Nephron progenitor cell (in vitro differentiated cells): ENCODE measurements around the gene TRIM48.
"Not testable (repeated sequence)": the region's sequence is repeated elsewhere in the genome, so short reads cannot be mapped to it uniquely, and the experiment has no call there.

Source experiments
- DNase-seq: peaks from one replicate; pipeline ENCODE4 v3.0.0; 2021
- H3K27ac Mint-ChIP-seq: 2 replicates; pipeline ENCODE4 v1.8.0; 2021; ENCODE audit warnings: mild to moderate bottlenecking, moderate library complexity, mixed read lengths
- H3K27me3 Mint-ChIP-seq: 2 replicates; pipeline ENCODE4 v1.8.0; 2021; ENCODE audit warnings: mild to moderate bottlenecking, low read depth, mixed read lengths; ENCODE audit not compliant: poor library complexity
- H3K36me3 Mint-ChIP-seq: 2 replicates; pipeline ENCODE4 v1.8.0; 2021; ENCODE audit warnings: low read depth, mixed read lengths
- H3K4me1 Mint-ChIP-seq: 2 replicates; pipeline ENCODE4 v1.8.0; 2021; ENCODE audit warnings: mixed read lengths
- H3K4me3 Mint-ChIP-seq: 2 replicates; pipeline ENCODE4 v1.8.0; 2021; ENCODE audit warnings: mild to moderate bottlenecking, moderate library complexity, mixed read lengths
- H3K9me3 Mint-ChIP-seq: 2 replicates; pipeline ENCODE4 v1.8.0; 2021; ENCODE audit warnings: mild to moderate bottlenecking, moderate library complexity, mixed read lengths
- CTCF ChIP-seq: fragments of 200-600 bp; sonication (generic); IDR thresholded peaks from 2 replicates; pipeline ENCODE4 v1.5.0; 2021; ENCODE audit warnings: antibody characterized with exemption

TRIM48 gene

GRCh38 chr11:55261855-55262254 lies at the start of gene TRIM48:
Gene TRIM48, plus strand, starts transcription at chr11:55262155. Its CDS starts 113 bp downstream, at chr11:55262268.
- H3K9me3 Mint-ChIP-seq: peaks cover 71% of the 10 kb centered on the region
- H3K4me1 Mint-ChIP-seq, H3K27ac Mint-ChIP-seq, H3K36me3 Mint-ChIP-seq, H3K27me3 Mint-ChIP-seq, H3K4me3 Mint-ChIP-seq, DNase-seq: not testable (repeated sequence)

- not testable (repeated sequence) for DNase-seq, H3K36me3 Mint-ChIP-seq, H3K27ac Mint-ChIP-seq, H3K4me1 Mint-ChIP-seq, H3K4me3 Mint-ChIP-seq, H3K27me3 Mint-ChIP-seq
- peaks cover 94% of the 10 kb centered on the region for H3K9me3 Mint-ChIP-seq
Measured at GRCh38 chr11:55238316-55238715, 23.6 kb upstream of the TRIM48 start.

- Mint-ChIP-seq H3K9me3 (peaks cover 67% of the 10 kb centered on the region), H3K27me3 (no peaks in the 10 kb centered on the region), H3K4me3 (no peak overlapping the region), H3K4me1 (no peaks in the 10 kb centered on the region), H3K27ac (no peak overlapping the region), H3K36me3 (no peaks in the 10 kb centered on the region)
- TF ChIP-seq CTCF: no peak
- no peak for DNase-seq
Measured at GRCh38 chr11:55263081-55263480, 1.1 kb downstream of the TRIM48 start.
